ENCODE data around the gene INCENP.

Gene INCENP

DNA sequence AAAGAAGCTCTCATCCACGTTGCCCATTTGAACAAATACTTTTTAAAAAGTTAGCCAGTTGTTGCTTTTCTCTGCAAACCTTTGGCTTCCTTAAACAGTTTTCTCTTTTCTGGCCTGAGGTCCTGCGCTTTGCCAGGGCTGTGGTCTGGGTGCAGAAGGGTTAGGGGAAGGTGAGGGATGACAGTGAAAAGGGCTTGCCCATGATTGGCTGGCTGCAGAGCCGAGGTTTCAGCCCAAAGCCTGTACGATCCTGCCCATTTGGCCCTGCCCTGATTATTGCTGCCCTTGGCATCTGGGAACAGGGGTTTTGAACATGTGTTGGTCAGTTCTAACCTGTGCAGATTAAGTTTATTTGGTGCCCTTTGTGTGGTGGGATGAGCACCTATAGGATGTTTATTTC is 1.5 kb downstream of the INCENP start:
- DNase-seq: no peak

DNA sequence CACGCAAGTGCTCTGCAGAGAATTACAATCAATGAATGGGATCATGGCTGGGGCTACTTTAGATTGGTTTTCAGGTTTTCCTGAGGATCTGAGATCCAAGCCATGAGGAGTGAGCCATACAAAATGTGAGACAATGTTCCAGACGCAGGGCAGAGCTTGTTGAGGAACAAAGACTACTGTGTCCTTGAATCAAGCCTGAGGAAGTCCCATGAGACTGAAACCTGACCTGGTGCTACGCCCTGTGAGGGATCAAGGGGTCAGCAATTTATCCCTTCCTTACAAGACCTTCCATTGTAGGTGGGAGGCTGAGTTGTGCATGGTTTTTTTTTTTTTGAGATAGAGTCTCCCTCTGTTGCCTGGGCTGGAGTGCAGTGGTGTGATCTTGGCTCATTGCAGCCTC is 2.1 kb downstream of the INCENP start:
- no peak for DNase-seq

- DNase-seq: no peak
Measured at GRCh38 chr11:62127426-62127825, 3.6 kb downstream of the INCENP start.

DNA sequence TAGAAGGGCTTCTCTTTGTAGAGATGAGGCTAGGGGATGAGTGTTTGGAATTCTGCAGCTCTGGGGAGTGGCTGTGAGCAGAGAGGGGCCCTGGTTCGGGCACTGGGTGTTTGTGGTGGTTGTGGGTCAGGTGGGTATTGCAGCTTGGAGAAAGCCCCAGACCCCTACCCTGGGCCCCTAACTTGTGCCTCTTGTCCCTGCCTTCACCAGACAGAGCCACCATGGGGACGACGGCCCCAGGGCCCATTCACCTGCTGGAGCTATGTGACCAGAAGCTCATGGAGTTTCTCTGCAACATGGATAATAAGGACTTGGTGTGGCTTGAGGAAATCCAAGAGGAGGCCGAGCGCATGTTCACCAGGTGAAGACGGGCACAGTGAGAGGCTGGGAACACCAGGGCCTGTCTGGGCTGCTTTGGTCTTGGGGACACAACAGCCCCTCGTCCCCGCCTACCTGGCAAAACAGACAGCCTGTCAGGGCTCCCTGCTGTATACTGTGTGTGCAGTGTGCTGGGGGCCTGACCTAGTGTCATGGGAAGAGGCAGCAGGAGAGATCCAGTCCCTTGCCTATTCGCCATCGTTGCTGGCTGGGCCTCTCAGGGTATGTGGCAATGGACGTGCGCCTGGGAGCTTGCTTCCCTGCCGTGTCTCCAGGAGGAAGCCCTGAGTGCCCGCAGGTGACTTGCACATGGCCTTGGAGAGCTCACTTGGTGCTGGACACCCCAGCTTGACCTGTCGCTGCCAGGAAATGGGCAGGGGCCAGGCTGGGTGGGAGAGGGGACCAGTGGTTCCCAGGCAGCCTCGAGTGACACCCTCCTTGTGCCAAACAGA is 4.3 kb downstream of the INCENP start:
- no peak for DNase-seq

DNA sequence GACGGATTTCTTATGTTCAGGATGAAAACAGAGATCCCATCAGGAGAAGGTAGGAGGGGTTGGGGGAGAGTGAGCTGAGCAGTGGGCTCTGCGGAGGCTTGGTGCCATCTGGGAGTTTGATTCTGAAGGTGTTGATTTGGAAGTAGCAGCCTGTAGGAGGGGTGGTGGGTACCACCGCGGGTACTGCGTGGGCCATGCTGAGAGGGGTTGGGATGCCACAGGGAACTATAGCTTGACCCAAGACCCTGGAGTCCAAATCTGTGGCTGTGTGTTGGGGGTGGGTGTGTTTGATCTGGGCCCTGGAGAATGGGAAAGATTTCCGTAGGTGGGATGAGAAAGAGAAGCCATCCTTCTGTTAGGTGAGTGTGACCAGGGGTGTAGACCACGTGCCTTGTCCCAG is 5.0 kb downstream of the INCENP start:
- DNase-seq: no peak

DNA sequence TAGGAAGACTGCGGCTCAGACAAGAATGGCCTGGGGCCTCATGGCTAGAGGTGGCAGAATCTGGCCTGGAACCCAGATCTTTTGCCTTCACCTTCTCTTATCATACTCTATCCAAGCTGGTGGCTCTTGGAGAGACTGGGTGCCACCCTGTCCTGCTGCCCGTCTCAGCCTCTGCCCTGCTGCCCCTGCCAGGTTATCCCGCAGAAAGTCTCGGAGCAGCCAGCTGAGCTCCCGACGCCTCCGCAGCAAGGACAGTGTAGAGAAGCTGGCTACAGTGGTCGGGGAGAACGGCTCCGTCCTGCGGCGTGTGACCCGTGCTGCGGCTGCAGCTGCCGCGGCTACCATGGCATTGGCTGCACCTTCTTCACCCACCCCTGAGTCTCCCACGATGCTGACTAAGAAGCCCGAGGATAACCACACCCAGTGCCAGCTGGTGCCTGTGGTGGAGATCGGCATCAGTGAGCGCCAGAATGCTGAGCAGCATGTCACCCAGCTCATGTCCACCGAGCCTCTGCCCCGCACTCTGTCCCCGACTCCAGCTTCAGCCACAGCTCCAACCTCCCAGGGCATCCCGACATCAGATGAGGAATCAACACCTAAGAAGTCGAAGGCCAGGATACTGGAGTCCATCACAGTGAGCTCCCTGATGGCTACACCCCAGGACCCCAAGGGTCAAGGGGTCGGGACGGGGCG is 5.9 kb downstream of the INCENP start:
- DNase-seq: no peak

DNA sequence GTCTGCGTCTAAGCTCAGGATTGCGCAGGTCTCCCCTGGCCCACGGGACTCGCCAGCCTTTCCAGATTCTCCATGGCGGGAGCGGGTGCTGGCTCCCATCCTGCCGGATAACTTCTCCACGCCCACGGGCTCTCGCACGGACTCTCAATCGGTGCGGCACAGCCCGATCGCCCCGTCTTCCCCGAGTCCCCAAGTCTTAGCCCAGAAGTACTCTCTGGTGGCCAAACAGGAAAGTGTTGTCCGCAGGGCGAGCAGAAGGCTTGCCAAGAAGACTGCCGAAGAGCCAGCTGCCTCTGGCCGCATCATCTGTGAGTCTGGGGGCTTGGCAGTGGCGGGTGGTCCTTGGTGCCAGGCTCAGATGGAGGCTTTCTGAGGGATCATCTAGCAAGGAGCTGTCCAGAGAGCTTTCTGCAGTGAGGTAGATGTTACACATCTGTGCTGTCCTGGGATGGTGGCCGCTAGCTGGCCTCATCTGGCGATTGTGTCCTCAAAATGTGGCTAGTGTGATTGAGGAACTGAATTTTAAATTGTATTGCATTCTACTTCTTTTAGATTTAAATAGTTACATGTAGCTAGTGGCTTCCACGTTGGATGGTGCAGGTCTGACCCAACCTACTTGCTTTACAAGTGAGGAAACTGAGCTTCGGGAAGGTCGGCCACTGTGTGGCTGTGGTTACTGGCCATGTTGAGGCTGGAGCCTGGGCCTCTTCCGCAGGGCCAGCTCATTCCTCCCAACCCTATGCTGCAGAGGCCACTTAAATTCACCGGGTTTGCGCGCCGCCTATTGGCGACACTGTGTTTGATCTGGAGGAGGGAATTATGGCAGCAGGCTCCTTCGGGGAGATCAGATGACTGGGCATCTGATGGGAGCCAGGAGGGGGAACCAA is 6.7 kb downstream of the INCENP start:
- DNase-seq: no peak

DNA sequence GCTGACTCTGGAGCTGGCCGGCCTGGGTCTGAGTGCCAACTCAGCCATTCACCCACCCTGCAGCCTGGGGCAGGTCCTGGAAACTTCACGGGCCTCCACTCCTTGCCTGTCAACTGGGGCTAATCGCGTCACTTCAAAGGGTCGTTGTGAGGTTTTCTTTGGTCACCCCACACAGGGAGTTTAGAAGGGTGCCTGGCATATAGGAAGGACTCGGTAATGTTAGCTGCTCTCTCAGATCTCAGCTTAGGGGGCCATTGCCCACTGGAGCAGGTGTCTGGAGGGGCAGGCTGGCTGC is 7.3 kb downstream of the INCENP start:
- DNase-seq: no peak

- no peak for DNase-seq
Measured at GRCh38 chr11:62132191-62132590, 8.4 kb downstream of the INCENP start.

DNA sequence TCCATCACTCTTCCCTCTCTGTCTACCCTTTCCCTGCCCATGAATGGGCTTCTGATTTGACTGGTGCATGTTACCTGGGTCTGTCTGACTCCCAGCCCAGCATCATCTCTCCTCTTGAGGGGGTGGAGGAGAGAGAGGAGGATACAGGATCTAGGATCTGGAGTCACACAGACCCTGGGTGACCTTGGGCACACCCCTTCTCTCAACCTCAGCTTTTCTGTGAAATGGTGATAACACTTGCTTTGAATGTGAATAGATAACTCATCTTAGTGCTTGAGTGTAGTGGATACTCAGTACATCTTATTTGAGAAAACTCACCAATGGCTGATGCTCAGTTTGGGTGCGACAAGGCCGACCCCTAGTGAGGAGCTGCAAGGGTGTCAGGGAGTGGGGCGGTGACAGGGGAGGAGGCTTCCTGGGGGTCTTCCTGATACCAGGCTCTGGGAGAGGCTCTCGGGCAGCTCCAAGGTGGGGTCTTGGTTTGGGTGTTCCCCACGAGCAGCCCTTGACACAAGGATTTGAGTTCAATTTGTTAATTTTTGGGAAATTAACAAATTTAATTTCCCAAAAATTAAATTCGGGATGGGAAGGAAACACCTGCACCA is 9.0 kb downstream of the INCENP start:
- no peak for DNase-seq

GRCh38 chr11:62133328-62134065 is 9.7 kb downstream of the INCENP start:
- DNase-seq: no peak

- no peak for DNase-seq
Measured at GRCh38 chr11:62137276-62137861, 13.6 kb downstream of the INCENP start.

DNA sequence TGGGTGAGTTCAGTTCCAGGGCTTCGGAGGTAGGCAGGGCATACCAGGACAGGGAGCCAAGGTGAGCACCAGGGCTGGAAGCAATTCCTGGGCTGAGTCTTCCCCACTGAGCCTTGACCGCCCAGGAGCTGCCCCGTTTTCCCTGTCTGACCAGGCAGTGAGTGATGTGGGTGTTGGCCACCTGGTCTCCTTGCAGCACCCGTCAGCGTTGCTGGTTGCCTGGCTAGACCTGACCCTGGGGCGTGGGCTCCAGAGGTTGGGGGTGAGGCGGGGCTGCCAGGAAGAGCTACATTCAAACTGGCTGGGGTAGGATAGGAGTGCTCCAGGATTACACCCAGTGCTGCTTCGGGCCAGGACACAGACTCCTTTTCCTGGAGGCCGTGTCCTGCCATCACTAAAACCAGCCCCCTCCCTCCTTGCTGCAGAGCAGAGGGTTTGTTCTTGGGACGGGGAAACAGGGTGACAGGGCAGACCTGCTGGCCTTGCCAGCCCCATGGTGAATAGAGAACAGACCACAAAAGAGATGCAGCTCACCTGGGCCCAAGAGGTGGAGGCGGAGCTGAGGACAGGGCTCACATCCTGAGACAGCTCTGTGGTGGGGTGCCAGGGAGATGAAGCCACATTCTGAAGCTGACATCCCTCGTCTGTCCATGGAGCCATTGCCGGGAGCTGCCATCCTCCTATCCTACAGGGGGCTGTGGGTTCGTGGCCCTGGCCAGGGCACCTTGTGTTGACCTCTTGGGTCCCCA is 14.2 kb downstream of the INCENP start:
- no peak for DNase-seq

- no peak for DNase-seq
Measured at GRCh38 chr11:62138630-62139425, 15.0 kb downstream of the INCENP start.

DNA sequence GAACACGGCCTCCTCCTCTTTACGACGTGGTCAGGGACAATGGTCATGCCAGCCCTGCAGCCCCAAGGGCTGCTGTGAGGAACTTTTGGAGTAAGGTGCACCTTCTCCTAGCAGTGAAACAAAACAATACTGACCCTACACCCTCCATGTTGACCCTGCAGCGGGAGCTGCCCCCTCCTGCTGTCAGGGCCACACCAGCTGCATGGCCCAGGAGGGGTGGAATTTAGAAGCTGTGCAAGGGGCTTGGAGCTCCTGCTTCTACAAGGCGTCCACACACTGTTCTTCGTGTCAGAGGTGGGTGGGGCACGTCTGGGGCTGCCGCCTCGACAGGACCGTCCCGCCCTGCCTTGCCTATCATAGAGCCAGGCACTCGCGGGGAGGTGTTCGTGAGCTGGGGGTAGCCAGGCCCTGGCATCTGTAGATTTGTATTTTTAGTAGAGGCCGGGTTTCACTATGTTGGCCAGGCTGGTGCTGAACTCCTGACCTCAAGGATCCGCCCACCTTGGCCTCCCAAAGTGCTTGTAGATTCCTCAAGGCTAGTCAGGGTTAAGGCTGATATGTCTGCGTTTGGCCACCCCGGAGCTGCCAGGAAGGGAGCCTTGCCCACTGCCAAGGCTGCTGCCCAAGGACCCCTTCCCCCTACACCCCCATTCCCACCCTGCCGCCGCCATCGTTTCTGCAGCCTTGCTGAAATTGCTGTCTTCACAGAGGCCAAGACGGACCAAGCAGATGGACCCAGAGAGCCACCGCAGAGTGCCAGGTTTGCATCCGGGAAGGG is 15.9 kb downstream of the INCENP start:
- no peak for DNase-seq

GRCh38 chr11:62140304-62141110 is 16.7 kb downstream of the INCENP start:
- no peak for DNase-seq

DNA sequence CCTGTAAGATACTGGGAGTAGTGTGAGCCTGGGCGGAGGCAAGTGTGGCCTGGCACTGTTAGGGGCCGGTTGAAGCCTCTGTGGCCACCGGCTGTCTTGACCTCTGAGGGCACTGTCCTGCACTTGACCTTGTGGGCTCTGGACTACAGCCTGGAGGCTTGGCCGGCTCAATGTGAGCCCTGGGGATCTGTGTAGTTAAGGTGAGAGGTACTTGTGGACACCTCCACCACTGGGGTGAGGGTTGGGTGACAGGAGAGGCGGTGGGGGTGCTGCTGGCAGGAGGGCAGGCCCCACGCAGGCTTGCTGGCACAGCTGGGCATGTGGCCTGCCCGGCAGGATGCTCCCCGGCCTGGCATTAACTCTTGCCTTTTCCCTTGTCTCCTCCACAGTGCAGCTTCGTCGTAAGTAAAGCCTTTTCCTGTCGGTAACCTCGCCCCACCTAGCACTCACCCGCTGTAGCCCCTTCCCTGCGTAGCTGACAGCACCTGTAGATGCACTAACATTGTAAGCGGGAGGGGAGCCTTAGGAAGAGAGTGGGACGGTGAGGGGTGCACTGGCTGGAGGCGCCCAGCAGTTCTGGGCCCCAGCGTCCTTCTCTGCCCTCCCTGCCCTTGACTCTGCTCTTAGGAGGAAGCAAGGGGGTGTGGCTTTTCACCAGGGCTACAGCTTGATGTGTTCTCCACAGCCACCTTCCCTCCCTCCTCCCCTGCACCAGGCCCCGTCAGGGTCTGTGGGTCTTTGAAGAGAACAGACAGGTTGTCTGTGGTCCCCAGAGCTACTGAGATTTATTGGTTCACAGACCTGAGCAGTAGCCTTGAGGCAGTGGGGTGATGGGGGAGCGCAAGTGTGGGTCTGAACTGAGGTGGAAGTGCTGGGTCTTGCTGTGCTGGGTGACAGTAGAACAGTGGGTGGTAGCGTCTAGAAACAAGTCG is 17.6 kb downstream of the INCENP start:
- no peak for DNase-seq

DNA sequence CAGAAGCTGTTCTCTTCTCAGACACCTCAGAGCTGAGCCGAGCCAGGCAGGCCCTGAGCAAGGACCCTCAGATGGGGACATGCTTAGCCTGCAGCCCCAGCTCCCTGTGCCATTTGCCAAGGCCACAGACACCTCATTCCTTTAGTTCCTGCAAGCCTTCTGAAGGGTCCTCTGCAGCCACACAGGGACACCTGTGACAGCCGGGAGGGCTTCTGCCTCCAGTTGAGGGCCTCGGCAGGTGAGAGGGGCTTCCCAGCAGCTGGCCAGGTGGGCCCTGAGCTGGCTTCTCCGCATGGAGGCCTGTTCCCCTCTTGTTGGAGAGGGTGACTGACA is 18.2 kb downstream of the INCENP start:
- DNase-seq: no peak

Measured in NK-92 treated with Interleukin-12 subunit alpha and Interleukin-12 subunit beta, amount 100 ng/mL, for 24 hours (cell line).